SW480 (cell line): ENCODE measurements around the gene CA12.
"Not testable (repeated sequence)": the region's sequence is repeated elsewhere in the genome, so short reads cannot be mapped to it uniquely, and the experiment has no call there.

ENCODE experiments used
- DNase-seq: peaks from one replicate; pipeline ENCODE4 v3.0.0-alpha.2; 2016; ENCODE audit warnings: low spot score

Gene CA12

GRCh38 chr15:63335543-63336240, 46.0 kb downstream of the CA12 start:
- no peak for DNase-seq

GRCh38 chr15:63334821-63335220, 46.8 kb downstream of the CA12 start:
- DNase-seq, result no peak

- no peak for DNase-seq
Measured at GRCh38 chr15:63332367-63333124, 49.1 kb downstream of the CA12 start.

GRCh38 chr15:63331456-63331855, 50.2 kb downstream of the CA12 start:
- no peak for DNase-seq

- DNase-seq, result no peak
Measured at GRCh38 chr15:63330926-63331325, 50.7 kb downstream of the CA12 start.

- no peak for DNase-seq
Measured at GRCh38 chr15:63329567-63330350, 51.9 kb downstream of the CA12 start.

- DNase-seq, result no peak
Measured at GRCh38 chr15:63327648-63328421, 53.8 kb downstream of the CA12 start.

- no peak for DNase-seq
Measured at GRCh38 chr15:63324770-63325169, 56.9 kb downstream of the CA12 start.

GRCh38 chr15:63323798-63324563, 57.7 kb downstream of the CA12 start:
- DNase-seq, result no peak

- no peak for DNase-seq
Measured at GRCh38 chr15:63322541-63322940, 59.1 kb downstream of the CA12 start.

GRCh38 chr15:63321462-63321861, 60.2 kb downstream of the CA12 start:
- no peak for DNase-seq

GRCh38 chr15:63320981-63321380, 60.7 kb downstream of the CA12 start:
- not testable (repeated sequence) for DNase-seq

- not testable (repeated sequence) for DNase-seq
Measured at GRCh38 chr15:63320446-63320845, 61.2 kb downstream of the CA12 start.

GRCh38 chr15:63319065-63319464, 62.6 kb downstream of the CA12 start:
- DNase-seq, result no peak

GRCh38 chr15:63318344-63318743, 63.3 kb downstream of the CA12 start:
- no peak for DNase-seq

- DNase-seq, result no peak
Measured at GRCh38 chr15:63314409-63314808, 67.2 kb downstream of the CA12 start.

- DNase-seq, result no peak
Measured at GRCh38 chr15:63313825-63314224, 67.8 kb downstream of the CA12 start.

GRCh38 chr15:63312286-63312685, 69.4 kb downstream of the CA12 start:
- DNase-seq, result no peak

- DNase-seq, result no peak
Measured at GRCh38 chr15:63310646-63311045, 71.0 kb downstream of the CA12 start.

- no peak for DNase-seq
Measured at GRCh38 chr15:63308947-63309346, 72.7 kb downstream of the CA12 start.

GRCh38 chr15:63308491-63308890, 73.2 kb downstream of the CA12 start:
- no peak for DNase-seq
